NCI-H774 (cell line): ENCODE results near the gene KCNG4.

Experiments
- DNase-seq: peaks from one replicate; lab custom pipeline; 2025; lab: John Stamatoyannopoulos, UW

Gene KCNG4, protein sequence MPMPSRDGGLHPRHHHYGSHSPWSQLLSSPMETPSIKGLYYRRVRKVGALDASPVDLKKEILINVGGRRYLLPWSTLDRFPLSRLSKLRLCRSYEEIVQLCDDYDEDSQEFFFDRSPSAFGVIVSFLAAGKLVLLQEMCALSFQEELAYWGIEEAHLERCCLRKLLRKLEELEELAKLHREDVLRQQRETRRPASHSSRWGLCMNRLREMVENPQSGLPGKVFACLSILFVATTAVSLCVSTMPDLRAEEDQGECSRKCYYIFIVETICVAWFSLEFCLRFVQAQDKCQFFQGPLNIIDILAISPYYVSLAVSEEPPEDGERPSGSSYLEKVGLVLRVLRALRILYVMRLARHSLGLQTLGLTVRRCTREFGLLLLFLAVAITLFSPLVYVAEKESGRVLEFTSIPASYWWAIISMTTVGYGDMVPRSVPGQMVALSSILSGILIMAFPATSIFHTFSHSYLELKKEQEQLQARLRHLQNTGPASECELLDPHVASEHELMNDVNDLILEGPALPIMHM

DNA sequence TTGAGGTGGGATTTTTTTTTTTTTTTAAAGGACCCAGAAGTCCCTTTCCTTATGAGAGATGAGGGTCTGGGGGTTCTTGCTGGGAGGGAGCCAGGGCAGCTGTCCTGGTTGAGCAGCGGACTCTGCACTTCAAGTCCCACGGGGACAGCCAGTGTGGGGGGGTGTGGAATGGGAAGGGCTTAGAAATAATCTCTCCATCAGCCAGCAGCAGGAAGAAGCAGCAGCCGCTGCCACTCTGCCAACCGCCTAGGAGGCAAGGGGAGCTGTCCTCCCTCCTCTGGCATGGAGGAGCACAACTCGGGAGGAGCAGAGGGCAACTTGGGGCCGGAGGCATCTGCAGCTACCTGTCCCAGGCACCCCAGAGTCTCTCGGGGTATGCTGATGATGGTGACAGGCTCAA is at the start of gene KCNG4:
Gene KCNG4 (minus strand): TSS at position 104 of the 400 bp plus-strand sequence. CDS start 2,527 bp downstream, outside the sequence.
- no peak for DNase-seq

DNA sequence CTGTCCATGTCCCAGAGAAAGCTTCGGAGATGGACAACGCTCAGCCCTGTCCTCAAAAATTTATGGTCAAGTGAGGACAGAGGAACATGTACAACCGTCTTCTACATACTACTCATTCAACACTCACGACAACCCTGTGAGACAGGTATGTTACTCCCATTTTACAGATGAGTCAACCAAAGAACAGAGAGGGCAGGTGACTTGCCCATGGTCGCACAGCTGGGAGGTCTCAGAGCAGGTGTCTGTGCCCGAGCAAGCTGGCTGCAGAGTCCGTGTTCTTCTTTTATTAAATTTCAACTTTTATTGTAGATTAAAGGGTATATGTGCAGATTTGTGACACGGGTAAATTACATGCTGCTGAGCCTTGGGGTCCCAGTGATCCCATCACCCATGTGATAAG is 49.1 kb upstream of the KCNG4 start:
- no peak for DNase-seq

DNA sequence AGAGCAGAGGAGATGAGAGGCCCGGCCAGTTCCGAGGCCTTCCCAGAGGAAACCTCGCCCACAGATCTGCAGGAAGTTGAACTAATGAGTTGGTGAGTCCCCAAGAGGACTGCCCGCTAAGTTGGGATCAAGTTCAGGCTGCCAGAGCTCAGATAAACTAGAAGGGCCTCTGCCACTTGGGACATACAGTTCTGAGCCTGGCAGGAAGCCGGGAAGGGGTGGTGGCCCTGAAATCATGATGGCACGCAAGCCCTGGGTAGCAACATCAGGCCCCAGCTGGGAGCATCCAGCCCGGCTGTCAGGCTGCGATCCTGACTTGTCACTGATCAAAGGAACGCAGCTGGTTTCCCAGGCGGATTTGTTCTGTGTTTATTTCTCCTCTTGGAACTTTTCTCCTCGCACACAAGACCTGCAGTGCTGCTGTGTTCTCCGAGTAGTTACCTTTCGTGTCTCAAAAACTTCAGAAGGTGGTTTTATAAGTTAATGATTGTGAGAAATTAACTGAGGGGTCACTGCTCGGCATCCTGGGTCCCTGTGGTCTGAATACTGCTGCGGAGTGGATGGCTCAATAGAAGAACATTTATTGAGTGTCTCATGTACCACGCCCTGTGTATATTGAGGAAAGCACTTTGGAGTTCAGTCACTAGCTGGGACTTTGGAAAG is 46.9 kb upstream of the KCNG4 start:
- DNase-seq = no peak

DNA sequence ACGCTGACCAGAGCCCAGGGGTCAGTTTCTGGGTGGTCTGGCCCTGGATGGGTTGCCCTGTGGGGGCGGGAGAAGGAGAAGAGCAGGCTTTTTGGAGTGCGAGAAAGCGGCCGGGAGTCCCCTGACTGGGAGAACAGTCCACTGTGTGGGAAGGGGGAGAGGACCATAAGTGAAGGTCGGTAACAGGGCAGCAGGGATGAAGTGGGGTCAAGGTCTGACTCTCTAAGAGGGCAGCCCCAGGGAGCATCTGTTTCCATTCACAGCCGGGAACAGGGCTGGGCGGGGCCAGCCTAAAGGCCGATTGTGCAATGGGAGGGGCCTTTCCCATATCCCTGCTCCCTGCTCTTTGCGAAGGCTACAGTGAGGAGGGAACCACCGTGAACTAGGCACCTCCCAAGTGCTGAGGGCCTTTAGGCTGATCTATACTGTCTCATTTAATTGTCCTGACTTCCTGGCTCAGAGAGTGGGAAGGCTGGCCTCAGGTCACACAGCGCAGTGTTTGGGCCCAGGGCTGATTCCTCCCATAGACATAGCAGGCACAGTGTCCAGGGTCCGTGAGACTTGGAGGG is 44.4 kb upstream of the KCNG4 start:
- DNase-seq = no peak

DNA sequence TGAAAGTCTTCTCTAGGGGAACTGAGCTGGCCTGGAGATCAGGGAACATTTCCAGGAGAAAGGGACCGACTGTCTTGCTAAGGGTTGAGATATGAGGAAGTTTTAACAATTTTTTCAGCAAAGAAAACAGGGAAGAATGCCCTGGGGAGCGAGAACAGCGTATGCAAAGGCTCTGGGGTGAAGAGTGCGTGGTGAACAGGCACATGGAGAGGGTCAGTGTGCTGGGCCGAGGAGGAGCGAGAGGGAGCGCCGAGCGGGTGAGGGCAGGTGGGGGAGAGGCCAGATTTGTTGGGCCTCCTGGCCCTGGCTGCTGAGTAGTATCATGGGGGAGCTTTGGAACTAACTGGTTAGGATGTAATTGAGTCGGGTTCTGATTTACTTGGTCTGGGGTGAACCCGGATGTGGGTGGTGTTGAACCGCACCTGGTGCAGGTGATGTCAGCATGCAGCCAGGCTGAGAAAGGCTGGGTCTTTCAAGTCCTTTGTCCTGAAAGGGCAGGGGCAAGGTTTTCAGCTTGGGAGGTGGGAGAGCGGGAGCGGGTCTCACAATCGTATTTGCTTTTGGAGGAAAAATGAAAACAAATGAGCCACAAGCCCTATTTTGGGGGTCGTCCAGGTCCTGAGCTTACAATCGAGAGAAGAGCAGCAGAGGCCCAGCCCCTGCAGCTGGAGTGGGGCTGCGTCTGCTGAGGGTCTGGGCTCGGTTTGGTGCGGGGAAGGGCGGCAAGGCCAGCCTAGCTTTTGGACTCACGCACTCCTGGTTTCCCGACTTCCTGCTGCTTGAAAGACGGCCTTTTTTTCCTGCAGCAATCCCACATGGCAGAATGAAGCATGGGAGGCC is 43.7 kb upstream of the KCNG4 start:
- no peak for DNase-seq

DNA sequence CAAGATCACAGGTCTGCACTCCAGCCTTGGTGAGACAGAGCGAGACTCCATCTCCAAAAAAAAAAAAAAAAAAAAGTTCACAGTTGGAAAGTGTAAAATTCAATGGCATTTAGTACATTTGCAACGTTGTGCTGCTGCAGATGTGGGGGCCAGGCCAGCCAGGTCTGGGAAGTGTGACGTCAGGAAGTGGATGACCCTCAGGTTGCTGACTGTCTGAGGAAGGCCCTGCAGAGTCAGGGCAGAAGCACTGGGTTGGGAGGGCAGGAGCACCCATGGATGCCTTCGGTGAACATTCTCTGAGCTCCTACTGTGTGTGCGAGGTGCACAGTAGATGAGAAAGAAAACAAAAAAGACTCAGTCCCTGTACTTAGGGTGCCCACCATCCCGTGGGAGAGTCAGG is 42.7 kb upstream of the KCNG4 start:
- DNase-seq = no peak

DNA sequence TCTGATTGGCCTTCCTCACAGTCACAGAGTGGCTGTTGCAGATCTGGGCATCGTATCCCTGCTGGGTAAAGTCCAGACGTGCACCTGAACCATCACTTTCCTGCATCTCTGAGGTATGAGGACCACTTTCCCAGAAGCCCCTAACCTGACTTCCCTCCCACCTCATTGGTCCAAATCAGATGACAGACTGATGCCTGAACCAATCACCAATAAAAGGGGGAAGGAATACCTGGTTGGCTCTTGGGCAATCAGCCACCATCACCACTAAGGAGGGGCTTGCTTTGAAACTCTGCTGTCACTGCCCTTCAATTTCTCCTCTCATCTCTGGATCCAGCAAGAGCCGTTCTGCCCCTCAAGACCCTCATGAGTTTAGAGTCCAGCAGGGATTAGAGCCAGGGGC is 41.3 kb upstream of the KCNG4 start:
- DNase-seq = no peak

DNA sequence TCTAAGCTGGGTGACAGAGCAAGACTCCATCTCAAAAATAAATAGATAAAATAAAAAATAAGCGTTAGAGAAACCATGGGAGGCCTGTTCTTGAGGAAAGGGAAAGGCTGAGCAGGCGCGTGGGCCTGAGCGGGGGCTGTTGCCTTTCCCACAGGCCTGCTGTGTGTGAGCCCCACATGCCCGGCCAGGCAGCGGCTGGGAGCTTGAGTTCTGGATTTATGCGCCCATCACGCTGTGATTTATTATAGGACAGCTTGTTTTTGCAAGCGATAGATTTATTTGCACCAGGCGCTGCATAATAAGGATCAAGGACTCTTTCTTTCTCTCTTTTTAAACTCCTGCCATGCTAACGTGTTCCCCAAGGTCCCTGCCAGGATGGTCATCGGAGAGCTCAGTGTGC is 40.1 kb upstream of the KCNG4 start:
- no peak for DNase-seq

DNA sequence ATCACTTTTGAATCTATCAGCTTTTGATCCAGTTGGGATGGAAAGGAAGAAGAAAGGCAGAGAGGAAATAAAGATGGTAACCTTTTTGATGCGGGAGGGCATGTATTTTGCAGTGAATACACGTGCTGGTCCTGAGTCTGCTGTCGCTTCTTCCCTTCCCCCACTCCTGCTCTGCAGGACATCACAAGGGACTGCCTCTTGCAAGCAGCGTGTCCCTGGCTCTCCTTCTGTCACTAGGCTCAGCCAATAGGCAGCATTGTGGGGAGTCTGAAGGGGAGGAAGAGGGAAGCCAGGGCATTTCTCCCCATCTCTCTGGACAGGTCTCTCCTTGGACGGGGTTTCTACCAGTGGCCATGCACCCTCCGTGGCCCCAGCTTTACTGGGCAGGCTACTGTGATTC is 39.2 kb upstream of the KCNG4 start:
- DNase-seq = no peak

DNA sequence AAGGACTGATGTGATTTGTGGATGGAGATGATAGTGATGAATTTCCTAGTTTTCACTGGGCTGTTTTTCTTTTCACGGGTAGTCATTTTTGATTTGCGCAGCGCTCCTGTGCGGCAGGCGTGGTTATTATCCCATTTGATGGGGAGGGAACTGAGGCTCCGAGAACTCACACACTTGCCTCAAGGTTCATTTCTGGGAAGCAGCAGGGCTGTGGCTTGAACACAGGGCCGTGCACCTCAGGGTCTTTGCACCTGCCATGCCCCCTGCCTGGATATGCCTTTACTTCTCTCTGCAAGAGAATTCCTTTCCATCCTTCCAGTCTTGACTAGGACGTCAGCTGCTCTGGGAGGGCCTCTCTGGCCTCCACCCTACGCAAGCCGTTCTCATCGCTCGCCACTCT is 38.5 kb upstream of the KCNG4 start:
- DNase-seq = no peak

DNA sequence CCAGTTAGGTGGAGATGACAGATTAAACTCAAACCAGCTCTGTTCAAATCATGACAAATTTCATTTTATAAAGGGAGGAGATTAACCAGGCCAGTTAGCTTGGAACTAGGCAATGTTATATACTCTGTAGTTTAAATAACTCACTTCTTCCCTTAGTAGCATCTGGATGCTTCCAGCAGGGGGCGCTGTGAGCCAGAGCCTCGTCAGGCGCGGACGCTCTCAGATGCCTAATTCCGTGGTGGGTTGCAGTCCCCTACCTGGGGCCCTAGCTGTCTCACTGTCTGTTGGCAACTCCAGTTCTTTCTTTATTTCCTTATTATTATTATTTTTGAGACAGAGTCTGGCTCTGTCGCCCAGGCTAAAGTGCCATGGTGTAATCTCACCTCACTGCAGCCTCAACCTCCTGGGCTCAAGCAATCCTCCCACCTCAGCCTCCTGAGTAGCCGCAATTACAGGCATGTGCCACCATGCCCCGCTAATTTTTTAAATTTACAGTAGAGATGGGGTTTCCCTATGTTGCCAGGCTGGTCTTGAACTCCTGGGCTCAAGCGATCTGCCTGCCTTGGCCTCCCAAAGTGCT is 37.5 kb upstream of the KCNG4 start:
- no peak for DNase-seq

DNA sequence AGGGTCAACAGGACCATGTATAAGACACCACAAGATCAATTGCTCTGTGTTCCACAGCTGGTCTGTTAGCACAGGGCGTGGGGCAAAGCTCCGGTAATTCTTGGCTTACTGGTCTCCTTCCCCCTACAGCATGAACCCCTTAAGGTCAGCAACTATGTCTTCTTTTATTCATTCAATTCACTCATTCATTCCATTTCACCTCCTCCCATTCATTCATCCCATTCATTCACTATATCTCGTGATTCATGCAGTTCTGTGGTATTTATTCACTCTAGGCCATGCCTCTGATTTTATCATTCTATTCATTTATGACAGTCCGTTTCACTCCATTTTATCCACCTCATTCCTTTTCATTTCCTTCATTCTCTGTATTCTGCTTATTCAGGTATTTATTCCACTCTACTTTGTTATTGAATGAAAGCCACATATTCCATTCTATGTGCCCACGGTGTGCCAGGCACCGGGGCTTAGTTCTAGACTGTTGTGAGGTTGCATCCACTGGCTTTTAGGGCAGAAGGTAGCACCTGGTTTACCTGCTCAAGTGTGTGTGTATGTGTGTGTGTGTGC is 35.9 kb upstream of the KCNG4 start:
- no peak for DNase-seq

DNA sequence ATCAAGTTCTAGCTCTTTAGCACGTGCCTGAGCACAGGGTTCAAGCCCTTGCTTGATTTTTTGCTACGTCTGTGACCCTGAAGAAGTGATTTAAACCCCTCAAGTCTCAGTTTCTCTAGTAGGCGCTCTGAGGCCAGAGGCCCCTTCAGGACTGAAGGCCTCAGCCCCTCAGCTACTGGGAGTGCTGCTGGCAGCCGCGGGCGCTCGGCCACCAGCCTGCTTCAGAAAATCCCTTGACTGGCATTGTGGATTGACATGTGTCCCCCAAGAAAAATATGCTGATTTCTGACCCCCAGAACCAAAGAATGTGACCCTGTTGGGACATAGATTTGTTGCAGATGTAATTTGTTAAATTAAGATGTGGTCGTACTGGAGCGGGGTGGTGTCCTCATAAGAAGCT is 34.7 kb upstream of the KCNG4 start:
- DNase-seq = no peak

DNA sequence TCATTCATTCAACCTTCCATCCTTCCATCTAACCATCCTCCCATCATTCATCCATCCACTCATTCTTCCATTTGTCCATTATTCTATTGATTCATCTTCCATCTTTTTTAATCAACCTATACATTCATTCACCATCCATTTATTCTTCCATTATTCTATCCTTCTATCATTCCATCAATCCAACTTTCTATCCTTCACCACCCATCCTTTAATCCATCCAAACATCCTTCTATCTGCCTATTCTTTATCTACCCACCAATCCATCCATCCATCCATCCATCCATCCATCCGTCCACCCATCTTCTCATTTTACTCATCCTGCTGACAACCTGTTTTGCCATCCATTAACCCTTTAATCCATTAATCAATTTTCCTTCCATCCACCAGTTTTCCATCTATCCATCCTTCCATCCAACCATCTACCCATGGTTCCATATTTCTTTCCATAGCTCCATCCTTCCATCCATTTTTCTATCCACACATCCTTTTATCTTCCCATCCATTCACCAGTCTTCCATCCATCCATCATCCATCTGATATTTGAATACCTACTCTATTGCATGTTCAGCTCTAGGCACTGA is 33.0 kb upstream of the KCNG4 start:
- DNase-seq = no peak

DNA sequence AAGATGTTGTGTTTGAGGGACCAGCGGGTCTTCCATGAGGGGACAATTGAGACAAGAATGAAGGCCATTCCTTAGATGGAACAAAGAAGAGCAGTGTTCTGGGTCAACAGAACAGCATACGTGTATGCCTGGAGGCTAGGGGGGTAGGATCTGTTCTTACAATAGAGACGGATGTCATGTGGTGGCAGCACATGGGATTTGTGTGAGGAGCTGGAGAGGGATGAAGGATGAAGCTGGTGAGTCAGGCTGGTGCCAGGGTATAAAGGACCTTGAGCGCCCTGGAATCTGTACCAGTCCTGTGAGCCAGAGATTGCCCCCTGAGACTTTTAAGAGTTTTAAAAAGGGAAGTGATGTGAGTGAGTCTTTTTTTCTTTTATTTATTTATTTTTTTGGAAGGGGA is 32.1 kb upstream of the KCNG4 start:
- no peak for DNase-seq

DNA sequence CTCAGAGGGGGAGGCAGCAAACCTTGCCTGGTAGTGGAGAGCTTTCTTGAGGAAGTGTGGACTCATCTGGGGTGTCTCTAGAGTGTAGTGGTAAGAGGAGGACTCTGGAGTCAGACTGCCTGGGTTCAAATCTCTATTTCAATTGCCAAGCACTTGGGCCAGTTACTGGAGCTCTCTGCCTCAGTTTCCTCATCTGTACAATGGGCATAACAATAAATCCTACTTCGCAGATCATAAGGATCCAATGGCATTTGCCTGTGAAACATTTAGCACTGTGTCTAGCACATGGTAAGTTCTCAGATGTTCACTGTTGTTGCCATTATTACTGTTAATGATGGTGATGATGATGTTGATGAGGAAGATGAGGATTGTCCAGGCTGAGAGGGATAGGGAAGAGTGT is 31.2 kb upstream of the KCNG4 start:
- DNase-seq = no peak

DNA sequence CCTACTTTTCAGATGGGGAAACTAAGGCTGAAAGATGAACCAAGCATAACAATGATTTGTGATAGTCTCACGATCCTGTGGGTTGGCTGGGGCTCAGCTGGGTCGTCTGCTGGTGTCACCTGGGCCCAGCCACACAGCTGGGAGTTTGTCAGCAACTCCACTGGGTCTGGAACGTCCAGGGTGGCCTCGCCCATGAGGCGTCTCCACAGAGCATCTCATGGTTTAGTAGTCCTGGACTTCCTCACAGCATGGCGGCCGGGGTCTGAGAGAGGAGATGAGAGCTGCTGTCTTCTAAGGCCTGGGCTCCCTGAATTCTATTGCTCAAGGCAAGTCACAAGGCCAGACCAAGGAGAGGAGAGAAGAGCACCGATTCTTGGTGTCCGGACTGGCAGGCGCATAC is 30.7 kb upstream of the KCNG4 start:
- no peak for DNase-seq

DNA sequence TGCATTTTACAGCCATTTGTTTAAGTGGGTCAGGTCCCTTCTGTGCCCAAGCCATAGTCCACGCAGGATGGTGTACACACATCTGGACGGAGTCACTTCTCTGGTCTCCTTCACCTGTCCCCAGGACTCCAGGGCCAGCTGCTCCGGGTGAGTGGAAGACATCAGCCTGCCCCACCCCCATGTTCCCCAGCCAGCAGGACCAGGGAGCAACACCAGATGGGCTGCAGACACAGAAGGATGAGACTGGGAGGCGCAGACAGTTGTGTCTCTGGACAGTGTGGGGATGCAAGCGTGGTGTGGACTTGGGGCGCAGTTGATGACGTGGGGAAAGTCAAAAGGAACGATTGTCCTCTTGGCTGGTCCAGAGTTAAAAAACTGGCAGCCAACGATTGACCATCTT is 30.3 kb upstream of the KCNG4 start:
- no peak for DNase-seq

DNA sequence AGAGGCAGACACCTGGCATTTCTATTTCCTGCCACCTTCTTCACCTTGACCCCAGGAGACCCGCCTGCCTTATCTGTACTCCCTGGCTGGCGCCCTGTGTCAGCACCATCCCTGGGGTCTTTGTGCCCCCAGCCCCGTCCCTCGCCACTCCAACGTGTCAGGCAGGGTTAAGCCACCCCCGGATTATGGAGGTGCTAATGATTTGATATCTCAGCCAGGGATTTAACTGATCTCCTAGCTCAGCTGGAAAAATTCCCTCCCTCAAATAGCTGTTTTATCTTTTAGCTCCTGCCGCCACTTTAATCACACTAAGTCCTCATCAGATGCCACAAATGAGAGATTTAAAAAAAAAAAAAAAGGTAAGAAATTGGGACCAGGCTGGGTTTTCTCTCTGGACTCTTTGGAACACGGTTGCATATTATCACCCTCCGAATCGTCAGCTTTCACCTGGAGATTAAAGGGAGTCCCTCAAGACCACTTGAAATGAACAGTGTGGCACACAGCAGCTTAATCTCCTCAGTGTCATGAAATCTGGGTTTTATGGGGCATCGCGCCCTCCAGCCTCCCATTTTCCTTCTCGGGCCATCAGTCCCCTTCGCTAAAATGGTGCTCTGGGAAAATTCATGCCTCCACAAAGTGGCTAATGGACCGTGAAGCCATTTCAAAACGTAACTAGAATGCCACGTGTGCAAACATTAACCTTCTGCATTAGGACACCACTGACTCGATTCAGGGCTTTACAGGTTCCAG is 28.7 kb upstream of the KCNG4 start:
- no peak for DNase-seq

DNA sequence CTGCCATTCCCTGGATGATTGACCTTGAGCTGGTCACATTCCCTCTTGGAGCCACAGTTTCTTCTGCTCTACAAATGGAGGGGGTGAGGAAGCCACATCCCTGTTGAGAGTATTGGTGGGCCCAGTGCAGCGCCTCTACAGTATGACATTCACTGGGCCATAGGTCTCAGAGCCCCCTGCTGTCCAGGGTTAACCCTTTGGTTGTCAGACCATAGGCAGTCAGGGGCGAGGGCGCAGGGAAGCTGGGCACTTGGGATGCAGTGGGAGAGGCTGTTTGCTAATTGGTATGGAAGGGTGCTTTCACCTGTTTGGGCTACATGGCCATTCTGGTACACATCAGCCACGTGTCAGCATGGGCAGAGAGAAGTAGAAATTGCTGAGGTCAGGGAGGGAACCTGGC is 27.6 kb upstream of the KCNG4 start:
- no peak for DNase-seq
